Measurements from ENCODE around the gene RBM6. TPM values are rescaled to one million over a fixed set of nuclear protein-coding genes. Genes with fewer than 3 reads are reported as not detected.

The RBM6 gene
- total RNA-seq, 1 experiment from 2014 or later = 58.3 TPM

DNA sequence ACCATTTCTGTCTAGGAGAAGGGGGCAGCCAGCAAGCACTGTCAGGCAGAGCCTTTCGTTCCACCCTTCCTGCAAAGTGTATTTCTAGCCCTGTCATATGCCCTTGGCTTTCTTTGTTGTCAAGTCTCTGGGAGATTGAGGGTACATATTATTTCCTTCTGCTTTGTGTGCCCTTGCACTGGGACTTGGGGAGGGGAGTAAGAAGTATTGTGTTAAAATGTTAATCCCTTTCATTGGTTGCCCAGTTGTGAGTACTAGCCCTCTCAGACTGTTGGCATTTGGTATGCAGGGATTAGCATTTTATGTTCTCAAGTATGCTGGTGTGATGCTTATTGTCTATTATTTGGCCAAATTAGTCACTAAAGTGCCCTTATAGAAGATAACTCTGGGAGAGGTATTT, 63.9 kb downstream of the RBM6 start:
- Histone ChIP-seq H3K9ac (ENCODE audit: low read length) (no peak overlapping the region), H4K20me1 (ENCODE audit: insufficient read depth) (no peaks in the 10 kb centered on the region), H3K27ac (ENCODE audit: low read depth, low read length) (no peak overlapping the region), H3K36me3 (ENCODE audit: control insufficient read depth in 1 of 2, insufficient read depth in 2 of 2, low read length in 2 of 2) (peaks cover 2 to 4% of the 10 kb centered on the region in 2 experiments; a peak in 2 of 4 replicates), H3K27me3 (ENCODE audit: insufficient read depth, low read length) (no peaks in the 10 kb centered on the region), H3K4me3 (replicated peaks in 1 of 2; ENCODE audit: low read depth in 1 of 2, low read length in 2 of 2) (no peak overlapping the region), H3K9me2 (ENCODE audit: insufficient read depth) (no peaks in the 10 kb centered on the region), H2AFZ (ENCODE audit: low read depth, low read length, poor library complexity, severe bottlenecking) (no peak overlapping the region), H3K4me2 (ENCODE audit: low read length) (no peak overlapping the region), H3K4me1 (ENCODE audit: control insufficient read depth in 1 of 2, insufficient read depth in 2 of 2, low read length in 2 of 2) (peaks cover 0 to 2% of the 10 kb centered on the region in 2 experiments; a peak in 1 of 4 replicates), H3K9me3 (ENCODE audit: control insufficient read depth in 1 of 2, insufficient read depth in 1 of 2, low read depth in 1 of 2, low read length in 2 of 2) (no peaks in the 10 kb centered on the region), H3K79me2 (ENCODE audit: insufficient read depth, low read length) (peaks cover 22% of the 10 kb centered on the region)
- BruUV-seq (replicated peaks) = no TSS peak
- ChIA-PET RAD21 (ENCODE audit: low non-redundant PET in 1 of 2, low total read pairs in 2 of 2, uncharacterized antibody in 2 of 2, unreplicated experiment in 2 of 2) (no interaction called here), CTCF (no interaction called here), POLR2A (no interaction called here)
- no peak for ATAC-seq
- intact Hi-C loops (cut with micrococcal nuclease) = no loop called here
- TF ChIP-seq MAX (IDR thresholded peaks at IDR 0.05) (no peak), ZBTB33 (IDR thresholded peaks at IDR 0.05; ENCODE audit: extremely low read depth, insufficient replicate concordance, low read length) (no peak), CBX3 (IDR thresholded peaks at IDR 0.05; ENCODE audit: low read depth) (no peak), EZH2phosphoT487 (IDR thresholded peaks at IDR 0.05; ENCODE audit: borderline replicate concordance) (no peak), JUND (IDR thresholded peaks at IDR 0.05) (no peak), SP1 (IDR thresholded peaks at IDR 0.05; ENCODE audit: low read depth) (no peak), ZNF274 (IDR thresholded peaks at IDR 0.05; ENCODE audit: low read depth, low read length) (no peak), ELF1 (IDR thresholded peaks at IDR 0.05; ENCODE audit: borderline replicate concordance, low read depth) (no peak), CEBPB (IDR thresholded peaks at IDR 0.05; ENCODE audit: low read depth) (no peak), FOSL1 (IDR thresholded peaks at IDR 0.05; ENCODE audit: low read depth) (no peak)
- TF ChIP-seq, protein P1, sequence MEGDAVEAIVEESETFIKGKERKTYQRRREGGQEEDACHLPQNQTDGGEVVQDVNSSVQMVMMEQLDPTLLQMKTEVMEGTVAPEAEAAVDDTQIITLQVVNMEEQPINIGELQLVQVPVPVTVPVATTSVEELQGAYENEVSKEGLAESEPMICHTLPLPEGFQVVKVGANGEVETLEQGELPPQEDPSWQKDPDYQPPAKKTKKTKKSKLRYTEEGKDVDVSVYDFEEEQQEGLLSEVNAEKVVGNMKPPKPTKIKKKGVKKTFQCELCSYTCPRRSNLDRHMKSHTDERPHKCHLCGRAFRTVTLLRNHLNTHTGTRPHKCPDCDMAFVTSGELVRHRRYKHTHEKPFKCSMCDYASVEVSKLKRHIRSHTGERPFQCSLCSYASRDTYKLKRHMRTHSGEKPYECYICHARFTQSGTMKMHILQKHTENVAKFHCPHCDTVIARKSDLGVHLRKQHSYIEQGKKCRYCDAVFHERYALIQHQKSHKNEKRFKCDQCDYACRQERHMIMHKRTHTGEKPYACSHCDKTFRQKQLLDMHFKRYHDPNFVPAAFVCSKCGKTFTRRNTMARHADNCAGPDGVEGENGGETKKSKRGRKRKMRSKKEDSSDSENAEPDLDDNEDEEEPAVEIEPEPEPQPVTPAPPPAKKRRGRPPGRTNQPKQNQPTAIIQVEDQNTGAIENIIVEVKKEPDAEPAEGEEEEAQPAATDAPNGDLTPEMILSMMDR (IDR thresholded peaks at IDR 0.05 in 2 of 3, conservative IDR thresholded peaks at IDR 0.05 in 1 of 3; ENCODE audit: borderline replicate concordance in 1 of 3, insufficient read depth in 1 of 3, low read depth in 2 of 3, low read length in 2 of 3) = no peak
- TF ChIP-seq, protein P2, sequence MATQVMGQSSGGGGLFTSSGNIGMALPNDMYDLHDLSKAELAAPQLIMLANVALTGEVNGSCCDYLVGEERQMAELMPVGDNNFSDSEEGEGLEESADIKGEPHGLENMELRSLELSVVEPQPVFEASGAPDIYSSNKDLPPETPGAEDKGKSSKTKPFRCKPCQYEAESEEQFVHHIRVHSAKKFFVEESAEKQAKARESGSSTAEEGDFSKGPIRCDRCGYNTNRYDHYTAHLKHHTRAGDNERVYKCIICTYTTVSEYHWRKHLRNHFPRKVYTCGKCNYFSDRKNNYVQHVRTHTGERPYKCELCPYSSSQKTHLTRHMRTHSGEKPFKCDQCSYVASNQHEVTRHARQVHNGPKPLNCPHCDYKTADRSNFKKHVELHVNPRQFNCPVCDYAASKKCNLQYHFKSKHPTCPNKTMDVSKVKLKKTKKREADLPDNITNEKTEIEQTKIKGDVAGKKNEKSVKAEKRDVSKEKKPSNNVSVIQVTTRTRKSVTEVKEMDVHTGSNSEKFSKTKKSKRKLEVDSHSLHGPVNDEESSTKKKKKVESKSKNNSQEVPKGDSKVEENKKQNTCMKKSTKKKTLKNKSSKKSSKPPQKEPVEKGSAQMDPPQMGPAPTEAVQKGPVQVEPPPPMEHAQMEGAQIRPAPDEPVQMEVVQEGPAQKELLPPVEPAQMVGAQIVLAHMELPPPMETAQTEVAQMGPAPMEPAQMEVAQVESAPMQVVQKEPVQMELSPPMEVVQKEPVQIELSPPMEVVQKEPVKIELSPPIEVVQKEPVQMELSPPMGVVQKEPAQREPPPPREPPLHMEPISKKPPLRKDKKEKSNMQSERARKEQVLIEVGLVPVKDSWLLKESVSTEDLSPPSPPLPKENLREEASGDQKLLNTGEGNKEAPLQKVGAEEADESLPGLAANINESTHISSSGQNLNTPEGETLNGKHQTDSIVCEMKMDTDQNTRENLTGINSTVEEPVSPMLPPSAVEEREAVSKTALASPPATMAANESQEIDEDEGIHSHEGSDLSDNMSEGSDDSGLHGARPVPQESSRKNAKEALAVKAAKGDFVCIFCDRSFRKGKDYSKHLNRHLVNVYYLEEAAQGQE (IDR thresholded peaks at IDR 0.05; ENCODE audit: low read depth) = no peak
- DNase-seq (ENCODE audit: low read depth, low spot score) = no peak
